Esophagus mucosa (tissue), 1 donor: ENCODE measurements around the gene TBC1D22A. TPM values are rescaled to one million over a fixed set of nuclear protein-coding genes. Genes with fewer than 3 reads are reported as not detected.

ENCODE experiments used
- ATAC-seq: fragments of 200-7000 bp; cut with Tn5 transposase; one replicate; pipeline ENCODE4 v1.9.1; 2020
- total RNA-seq: library from RNA; stranded (reverse); gene quantifications from one replicate; pipeline ENCODE4 v1.2.4, GENCODE V29; 2023
- donor health status: DM: yes; HTN: yes; CAD: no.

The TBC1D22A gene
- total RNA-seq, 1 donor from 2014 or later, result 21.4 TPM

DNA sequence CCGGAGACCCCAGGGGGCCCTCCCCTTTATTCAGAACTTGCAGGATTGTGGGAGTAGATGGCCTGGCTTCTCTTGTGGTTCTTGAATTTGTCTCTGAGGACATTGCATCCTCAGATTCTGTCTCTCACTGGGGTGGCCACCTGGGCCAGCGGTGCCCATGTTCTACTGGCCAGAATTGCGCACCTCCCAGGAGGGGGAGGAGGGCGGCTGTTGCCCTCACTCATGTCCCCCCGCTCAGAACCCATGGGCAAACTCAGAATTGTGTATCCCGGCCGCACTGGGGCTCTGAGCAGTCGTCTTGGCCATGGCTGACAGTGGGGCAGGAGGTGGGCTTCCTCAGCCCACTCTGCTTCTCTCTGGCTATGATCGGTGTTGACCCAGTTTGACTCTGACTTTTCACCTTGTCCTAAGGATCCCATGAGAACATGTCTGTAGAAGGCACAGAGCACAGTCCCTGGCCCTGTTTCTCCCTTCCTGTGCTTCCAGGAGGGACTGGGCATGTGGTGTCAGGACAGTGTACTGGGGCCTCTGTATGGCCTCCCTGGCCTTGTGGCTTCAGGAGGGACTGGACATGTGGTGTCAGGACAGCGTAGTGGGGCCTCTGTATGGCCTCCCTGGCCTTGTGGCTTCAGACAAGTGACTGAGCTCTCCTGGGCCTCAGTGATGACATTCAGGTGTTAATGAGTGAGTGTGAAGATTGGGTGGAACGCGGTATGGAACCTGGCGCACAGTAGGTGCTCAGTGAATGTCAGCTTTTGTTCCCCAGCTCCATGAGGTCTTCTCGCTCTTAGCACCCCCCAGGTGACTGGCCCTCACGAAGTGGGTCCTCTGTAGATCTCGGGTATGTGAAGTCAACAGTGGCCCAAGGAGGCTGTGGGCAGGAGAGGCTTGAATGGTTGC, 99.3 kb downstream of the TBC1D22A start:
- ATAC-seq, result peak; percentile 33

DNA sequence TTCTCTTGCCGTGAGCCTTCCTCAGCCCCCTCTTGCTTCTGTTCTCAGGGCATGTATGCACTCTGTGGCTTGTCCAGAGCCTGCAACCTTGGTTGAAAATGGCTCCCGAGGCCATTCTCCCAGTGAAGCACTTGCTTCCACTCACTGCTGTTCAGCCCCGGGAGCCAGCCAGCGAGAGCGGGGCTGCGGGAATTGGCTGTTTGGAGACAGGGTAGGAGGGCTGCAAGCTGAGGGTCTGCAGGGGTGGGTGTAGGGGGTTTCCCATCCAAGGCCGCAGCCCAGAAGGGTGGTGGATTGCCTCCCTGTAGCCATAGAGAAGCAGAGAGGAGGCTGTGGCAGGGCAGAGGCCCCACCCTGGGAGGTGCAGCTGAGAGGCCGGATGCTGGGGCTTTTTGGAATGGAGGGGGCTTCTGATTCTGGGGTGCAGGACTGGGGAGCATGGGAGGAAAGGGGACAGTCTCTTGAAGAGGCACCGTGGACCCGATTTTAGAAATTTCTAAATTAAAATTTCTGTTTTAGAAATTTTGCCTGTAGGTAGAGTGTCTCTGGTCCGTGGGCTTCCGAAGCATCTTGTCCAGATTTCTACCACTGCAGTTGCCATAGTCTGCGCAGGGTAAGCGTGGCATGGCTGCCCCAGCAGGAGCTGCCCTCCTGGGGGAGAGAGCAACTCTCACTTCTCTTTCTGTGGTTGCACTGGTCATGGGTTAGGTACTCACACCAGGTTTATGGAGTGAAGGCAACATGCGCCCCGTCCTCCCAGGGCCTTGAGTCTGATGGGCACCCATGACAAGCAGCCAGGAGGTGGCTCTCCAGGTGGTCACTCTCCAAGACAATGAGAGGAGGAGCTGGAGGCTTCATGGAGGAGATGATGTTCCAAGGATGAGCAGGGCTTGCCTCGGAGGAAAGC, 100.2 kb downstream of the TBC1D22A start:
- ATAC-seq, result peak; percentile 26

DNA sequence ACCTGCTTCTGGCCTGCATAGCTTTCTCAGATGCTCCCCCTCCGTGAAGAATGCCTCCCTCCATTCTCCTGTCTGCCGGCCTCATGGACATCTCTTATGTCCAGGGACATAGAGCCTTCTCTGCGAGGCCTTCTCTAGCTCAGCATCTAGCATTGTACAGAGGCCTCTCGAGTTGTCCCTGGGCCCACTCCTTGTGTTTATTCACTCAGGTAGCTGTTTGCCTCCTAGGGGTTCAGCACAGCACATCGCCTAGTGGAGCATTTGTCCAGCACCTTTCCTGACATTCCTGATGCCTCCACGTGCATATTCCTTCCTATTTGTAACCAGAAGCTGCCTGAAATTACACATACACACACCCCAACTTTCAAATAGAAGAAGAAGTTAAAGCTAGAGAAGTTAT, 101.3 kb downstream of the TBC1D22A start:
- ATAC-seq, result no peak

DNA sequence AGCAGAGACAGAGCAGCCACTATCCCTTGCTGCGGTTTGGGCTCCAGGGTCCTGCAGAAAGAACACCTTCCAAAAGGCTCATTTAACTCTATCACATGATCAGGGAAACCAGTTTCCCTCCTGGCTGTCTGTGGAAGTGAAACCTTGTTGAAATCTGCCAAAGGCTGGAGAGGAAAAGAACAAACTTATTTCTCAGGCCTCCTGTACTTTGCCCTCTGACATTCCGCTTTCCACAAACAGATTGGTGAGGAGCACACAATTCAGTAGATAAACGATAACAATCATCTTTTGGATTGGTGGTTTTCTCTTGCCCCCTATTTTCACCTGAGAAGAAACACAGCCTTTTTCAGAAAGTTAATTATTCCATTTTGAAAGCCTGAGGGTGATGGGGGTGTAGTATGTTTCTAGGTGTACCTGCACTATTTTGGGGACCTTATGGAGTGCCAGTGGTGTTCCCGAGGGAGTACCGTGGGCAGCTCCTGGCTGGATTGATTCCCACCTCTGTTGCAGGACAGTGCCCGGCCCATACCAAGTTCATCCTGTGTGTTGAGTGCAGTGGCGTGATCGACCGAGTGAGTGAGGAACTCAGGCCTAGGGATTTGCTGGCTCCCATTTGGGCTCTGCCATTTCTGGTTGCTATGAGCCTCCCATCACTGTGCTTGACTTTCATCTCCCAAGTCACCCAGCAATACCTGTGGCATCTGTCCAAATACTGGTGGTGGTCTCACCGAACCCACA, 102.0 kb downstream of the TBC1D22A start:
- ATAC-seq, result no peak

DNA sequence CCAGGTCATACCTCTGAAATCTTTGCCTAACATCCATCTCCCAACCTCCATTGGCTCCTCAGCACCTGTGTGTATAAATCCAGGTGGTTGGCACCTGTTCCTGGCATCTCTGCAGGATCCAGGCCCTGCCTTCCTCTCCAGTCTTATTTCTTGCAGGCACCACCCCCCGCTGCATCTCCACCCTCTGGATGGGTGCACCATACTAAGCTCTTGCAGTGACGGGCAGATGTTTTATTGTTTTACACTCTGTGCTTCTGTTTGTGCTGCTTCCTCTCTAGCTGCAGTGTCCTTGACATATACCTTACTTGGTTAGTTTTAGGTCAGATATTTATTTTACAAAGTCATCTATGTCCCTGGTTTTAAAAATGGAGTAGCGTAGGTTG, 102.6 kb downstream of the TBC1D22A start:
- no peak for ATAC-seq

DNA sequence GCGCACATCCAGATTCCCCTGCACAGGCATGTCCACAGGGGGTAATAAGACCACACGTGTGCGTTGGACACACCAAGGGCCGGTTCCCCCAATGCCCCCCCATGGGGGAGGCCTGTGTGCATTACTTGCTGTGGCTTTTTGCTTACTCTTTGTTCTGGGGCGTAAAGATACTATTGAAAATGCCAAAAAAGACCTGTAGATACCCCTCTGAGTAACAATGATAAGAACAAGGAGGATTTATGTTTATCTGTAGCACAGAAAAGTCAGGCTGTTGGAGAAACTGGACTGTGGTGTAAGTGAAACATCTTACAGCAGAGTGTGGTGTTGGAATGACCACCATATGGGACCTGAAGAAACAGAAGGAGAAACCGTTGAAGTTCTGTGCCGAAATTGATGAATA, 103.2 kb downstream of the TBC1D22A start:
- ATAC-seq, result no peak

DNA sequence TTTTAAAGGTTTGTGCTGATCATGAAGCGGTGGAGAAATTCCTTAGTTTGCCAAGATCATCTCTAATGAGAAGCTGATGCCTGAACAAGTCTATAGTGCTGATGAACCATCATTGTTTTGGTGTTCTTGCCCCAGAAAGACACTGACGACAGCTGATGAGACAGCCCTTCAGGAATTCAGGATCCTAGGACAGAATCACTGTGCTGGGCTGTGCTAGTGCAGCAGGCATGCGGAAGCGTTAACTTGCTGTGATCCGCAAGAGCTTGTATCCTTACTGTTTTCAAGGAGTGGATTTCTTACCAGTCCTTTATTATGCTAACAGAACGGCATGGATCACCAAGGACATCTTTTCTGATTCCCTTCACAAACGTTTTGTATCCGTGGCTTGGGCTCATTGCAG, 104.1 kb downstream of the TBC1D22A start:
- ATAC-seq, result peak; percentile 50

DNA sequence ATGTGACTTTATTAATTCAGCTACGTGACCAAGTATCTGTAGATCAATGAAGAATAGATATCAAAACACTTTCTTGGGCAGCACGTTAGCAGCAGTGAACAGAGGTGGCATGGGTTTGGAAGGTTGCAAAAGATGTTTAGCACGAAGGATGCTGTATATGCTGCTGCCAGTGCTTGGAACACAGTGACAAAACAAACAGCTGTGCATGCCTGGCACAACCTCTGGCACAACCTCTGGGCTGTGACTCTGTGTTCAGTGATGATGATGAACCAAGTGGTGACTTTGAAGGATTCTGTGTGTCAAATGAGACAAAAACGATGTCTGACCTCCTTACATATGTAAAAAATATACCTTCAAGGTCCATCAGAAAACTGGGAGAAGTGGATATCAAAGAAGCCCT, 104.7 kb downstream of the TBC1D22A start:
- no peak for ATAC-seq

DNA sequence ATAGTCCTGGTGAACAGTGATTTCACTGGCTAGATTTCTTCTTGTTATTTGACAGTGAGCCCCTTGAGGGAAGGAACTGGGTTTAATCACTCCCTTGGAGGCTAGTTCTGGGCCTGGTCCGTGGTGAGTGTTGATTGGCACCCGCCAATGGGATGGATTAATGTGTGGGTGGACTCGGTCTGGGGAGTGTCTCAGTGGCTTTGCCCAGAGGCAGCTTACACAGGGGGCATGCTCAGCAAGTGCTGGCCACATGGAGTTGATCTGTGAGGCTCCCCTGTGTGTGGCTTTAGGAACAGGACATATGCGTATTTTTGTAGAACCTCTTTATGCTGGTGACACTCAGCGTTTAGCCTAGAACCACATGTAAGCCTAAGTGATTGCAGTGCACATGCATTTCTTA, 106.9 kb downstream of the TBC1D22A start:
- ATAC-seq, result no peak

DNA sequence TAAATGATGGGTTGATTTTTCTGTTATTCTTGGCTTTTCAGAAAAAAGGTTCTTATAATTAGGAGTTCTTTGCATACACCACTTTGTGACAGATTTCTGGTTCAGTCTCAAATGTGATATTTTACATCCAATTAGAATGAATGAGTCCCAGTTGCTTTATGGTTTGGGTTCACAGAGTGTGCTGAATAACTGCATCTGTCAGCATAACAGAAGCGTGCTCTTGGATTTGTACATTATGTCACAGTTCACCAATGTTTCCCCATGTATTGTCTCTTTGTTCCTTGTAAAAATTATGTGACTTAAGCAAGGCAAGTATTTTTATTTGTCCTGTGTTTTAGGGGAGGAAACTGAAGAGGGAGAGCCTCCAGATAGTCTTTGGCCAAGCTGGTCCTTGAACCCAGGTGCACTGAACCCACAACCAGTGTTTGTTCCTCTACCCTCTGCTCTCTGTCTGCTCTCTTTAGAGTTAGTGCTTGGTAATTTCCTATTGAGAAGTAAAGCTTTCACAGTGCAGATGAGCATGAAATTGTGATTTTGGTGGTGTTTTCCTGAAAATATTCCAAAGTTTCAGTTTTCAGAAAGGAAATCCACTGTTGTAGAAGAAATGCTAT, 107.5 kb downstream of the TBC1D22A start:
- ATAC-seq, result no peak

DNA sequence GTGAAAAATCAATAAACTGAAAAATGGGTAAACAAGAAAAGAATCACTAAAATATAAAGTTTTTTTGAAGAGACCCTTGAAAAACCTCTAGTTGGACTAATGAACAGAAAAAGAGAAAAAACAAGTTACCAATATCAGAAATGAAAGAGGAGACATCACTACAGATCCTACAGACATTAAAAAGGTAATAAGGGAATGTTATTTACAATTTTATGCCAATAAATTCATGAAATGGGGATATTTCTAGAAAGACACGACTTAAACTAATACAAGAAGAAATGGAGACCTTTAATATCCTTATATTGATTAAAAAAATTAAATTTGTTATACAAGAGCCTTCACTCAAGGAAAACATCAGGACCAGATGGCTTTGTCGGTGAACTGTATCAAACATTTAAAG, 109.4 kb downstream of the TBC1D22A start:
- ATAC-seq, result no peak

DNA sequence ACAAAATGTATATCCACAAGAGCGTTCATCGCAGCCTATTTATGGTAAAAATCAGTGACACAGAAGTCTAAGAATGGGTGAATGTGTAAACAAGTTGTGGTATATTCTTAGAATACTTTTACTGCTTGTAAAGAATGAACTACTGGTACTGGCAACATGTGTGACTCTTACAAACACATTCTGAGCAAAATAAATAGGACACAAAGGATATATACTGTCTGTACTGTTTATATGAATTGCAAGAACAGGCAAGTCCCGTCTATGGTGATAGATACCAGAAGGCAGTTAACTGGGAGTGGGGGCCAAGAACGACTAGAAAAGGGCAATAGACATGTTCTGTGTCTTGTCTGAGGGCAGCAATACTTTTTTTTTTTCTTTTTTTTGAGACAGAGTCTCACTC, 112.6 kb downstream of the TBC1D22A start:
- no peak for ATAC-seq

DNA sequence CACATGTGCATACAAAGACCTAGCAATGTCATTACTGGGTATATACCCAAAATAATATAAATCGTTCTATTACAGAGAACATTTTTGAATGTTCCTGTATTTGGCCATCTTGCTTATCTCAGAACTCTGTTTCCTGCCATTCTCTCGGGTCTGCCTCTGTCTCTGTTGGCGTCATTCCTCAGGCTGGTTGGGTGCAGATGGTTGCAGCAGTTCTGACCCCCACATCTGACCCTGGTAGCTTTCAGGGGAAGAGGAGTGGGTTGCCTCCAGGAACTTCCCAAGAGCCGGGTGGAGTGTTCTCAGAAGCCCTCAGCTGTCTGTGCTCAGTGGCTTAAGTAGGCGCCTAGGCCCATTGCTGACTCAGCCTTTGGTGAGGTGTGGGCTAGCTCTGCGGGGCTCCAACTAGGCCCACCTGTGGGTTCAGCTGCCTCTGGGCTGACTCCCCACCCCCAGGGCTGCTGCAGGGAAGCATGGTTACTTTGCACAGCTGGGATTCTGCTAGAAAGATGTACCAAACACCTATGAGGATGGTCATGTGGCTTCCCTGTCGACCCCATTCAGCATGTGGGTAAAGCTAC, 114.0 kb downstream of the TBC1D22A start:
- ATAC-seq, result peak; percentile 23

DNA sequence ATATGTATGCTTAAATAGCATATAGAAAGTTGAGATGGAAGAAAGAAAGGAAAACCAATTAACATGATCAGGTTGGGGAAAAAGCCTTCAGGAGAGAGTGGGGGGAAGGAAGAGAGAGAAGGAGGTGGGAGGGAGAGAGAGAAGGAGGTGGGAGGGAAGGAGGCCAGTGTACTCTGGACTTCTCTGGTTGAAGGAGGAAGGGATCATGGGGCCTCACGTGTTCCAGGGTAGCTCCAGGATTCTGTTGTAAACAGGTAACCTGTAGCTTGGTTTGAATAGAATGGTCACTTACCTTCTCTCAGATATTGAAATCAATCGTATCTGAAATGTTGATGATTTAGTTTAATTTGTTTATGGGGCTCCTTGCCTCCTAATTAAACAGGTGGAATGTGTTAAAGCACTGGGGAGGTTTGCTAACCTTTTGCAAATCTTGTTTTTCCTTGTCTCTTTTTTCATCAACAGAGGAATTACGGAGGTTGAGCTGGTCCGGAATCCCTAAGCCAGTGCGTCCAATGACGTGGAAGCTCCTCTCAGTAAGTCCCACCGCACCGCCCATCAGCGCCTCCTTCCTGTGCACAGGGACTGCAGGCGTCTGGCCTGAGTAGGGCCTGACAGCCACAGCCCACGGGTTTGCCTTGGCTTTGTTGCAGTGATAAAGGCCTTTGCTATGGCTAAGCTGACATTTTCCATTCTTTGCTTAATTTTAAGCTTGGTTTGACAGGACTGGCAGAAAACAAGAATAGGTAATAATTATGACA, 115.9 kb downstream of the TBC1D22A start:
- ATAC-seq, result no peak

DNA sequence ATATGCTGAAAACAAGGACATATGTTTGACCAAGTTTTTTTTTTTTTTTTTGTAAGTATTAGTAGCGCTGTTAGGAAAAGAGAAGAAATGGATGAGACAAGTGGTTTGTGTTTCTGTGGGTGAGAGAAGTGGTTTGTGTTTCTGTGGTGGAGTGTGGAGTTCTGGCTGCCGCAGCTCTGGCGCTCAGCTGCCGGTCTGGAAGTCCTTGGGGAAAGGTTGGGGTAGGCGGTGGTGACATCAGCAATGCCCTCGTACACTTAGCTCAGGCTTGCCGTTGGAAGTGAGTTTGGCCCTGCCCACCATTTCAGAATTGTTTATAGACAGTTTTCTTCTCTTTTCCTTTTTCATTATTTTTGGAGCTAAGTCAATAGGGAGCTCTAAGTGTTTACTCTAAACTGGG, 116.6 kb downstream of the TBC1D22A start:
- ATAC-seq, result no peak

DNA sequence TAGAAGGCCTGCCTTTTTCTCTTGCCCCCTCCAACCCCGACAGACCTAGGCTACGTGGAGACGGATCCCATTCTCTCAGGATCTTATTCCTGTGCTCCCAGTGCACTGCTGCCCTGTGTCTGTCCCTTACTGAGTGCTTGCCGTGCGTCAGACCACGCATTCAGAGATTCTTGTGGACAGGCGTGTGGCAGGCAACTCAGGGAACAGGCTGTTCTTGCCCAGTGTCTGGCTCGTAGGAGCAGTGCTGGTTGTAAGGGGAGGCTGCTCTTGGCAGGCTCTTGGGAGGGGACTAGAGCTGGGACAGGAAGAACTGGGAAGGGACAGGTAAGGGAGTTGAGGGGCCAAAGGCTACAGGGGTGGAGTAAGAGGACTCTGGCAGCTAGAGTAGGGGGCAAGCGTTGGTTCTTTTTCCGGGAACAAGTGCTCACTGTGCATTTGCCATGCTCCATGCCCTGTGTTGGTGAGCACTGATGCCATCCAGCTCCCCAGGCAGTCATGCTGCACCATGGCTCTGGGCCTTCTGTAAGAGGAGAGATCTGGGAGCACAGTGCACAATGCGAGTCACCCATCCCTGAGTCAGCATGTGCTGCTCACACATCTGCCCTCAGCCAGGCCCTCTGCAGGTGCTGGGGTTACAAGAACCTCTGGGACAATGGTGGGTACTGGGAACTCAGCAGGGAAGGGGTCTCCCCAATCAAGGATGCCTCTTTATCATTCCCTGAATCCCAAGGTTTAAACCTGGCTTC, 119.1 kb downstream of the TBC1D22A start:
- peak; percentile 45 for ATAC-seq

DNA sequence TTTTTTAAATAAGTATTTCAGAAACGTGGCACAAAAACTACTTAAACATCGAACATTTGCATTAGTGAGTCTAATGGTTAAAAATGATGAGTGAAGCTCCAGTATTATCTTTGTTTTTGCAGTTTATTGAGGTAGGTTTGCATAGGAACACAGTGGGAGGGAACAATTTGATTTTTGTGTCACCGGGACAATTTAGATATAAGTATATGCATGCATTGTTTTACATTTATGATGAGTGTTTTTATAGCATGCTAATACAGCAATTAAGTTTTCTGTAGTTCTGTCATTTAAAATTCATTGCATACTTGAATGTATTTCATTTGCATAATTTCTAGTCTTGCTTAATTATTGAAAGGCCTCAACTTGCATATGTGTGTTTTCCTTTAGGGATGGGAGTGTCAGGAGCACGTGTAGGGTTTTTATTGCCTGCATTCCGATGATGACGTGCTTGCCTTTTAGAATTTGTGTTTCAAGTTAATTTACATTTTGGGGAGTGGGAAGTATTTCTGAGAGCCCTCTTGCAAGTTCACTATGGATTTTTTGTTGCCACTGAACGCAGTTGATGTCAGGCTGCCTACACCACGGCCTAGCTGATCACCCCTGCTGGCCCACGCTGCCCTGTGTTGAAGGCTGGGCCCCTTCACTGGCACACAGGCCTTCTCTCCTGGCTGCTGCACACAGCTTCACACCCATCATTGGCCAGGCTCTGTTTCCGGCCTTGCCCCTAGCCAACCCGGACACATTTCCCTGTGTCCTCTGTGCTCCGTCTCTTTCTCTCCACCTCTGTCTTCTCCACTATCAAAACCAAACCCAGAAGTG, 120.9 kb downstream of the TBC1D22A start:
- ATAC-seq, result no peak

DNA sequence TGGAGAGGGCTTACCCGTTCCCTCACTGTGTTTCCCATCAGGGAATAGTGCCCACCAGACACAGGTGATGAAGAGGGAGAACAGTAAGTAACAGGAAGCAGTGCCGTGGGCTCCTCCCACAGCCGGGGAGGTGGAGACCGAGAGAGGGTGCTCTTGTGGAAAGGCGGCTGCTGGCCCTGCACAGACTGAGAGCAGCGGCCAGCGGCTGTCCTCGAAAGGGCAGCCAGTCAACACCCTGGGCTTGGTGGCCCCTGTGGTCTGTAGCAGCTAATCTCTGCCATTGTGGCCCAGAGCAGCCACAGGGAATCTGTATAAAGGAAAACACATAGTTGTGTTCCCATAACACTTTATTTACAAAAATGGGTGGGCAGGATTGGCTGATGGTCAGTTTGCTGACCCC, 121.9 kb downstream of the TBC1D22A start:
- no peak for ATAC-seq

DNA sequence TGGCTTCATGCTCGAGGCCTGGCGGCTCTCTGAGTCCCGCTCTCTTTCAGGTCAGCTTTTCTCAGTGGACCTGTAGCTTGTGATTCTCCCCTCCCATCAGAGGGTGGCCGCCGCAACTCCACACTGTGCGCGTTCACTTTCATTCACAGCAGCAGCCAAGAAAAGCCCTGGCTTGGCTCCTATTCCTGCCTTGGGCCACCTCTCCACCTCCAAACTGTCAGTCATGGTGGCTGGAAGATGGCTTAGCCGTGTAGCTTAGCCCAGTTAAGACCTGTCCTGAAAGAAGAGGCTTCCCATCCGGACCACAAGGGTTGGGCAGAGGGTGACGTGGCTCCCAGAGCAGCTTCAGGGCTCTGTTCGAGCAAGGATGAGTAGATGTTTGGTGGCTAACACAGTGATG, 125.5 kb downstream of the TBC1D22A start:
- no peak for ATAC-seq

DNA sequence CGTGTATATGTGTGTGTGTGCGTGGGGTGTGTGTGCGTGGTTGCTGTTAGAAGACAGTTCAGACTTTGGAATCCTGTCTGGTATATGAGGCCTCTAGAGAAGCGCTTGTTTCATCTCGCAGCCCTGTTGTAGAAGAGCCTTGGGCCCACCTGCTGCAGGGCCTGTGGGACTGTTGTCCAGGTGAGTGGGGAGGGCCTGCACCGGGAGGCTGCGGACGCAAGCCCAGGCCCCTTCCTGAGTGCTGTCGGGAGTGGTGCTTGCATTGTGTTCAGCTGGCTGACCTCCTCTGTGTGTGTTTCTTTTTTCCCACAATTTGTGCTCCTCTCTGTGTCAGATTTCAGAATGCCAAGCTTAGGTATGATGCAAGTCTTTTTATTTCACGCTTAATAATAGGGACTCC, 128.4 kb downstream of the TBC1D22A start:
- no peak for ATAC-seq
